ENCODE measurements around the gene SMIM5.

Gene SMIM5

DNA sequence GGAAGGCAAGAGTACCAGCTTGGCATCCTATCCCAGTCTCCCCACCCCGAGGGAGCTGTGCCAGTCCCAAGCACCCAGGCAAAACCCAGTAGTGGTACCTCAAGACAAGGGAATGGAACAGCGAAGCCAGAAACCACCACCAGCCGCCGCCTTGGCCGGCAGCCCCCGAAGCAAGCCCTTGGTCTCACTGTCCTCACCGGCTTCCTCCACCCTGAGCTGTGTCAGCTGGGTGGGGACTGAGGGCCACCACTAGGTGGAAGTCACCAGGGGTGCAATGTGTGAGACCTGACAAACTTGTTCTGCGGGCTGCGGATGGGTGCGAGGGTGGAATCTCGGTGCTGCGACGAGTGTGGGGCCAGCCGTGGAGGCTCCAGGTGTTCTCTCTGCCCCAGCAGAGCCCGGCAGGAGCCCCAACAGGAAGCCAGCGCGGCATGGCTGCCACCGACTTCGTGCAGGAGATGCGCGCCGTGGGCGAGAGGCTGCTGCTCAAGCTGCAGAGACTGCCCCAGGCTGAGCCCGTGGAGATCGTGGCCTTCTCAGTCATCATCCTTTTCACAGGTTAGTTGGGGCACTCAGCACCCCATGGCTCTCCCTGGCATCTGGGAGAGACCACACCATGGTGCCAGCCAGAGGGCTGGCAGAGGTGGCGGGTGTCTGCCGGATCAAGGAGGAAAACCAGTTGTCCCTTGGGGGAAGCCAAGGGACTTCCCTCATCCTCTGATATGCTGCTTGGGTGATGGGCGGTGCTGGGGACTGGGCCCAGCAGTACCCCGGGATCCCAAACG, 6.7 kb downstream of the SMIM5 start:
- TF ChIP-seq, protein P1, sequence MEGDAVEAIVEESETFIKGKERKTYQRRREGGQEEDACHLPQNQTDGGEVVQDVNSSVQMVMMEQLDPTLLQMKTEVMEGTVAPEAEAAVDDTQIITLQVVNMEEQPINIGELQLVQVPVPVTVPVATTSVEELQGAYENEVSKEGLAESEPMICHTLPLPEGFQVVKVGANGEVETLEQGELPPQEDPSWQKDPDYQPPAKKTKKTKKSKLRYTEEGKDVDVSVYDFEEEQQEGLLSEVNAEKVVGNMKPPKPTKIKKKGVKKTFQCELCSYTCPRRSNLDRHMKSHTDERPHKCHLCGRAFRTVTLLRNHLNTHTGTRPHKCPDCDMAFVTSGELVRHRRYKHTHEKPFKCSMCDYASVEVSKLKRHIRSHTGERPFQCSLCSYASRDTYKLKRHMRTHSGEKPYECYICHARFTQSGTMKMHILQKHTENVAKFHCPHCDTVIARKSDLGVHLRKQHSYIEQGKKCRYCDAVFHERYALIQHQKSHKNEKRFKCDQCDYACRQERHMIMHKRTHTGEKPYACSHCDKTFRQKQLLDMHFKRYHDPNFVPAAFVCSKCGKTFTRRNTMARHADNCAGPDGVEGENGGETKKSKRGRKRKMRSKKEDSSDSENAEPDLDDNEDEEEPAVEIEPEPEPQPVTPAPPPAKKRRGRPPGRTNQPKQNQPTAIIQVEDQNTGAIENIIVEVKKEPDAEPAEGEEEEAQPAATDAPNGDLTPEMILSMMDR (IDR thresholded peaks at IDR 0.05), result no peak
- no peaks in the 10 kb centered on the region for H3K9me3 ChIP-seq
- H3K27ac ChIP-seq, result no peak overlapping the region
- no peak for DNase-seq
- H3K27me3 ChIP-seq, result no peaks in the 10 kb centered on the region
- H3K4me3 ChIP-seq, result no peak overlapping the region
- H3K4me1 ChIP-seq, result peaks cover 0 to 5% (median 0%) of the 10 kb centered on the region in 4 donors
- peaks cover 0 to 56% (median 18%) of the 10 kb centered on the region in 3 donors for H3K36me3 ChIP-seq
- intact Hi-C loops (cut with DNase I; ENCODE audit: low total_unique reads), result no loop called here

DNA sequence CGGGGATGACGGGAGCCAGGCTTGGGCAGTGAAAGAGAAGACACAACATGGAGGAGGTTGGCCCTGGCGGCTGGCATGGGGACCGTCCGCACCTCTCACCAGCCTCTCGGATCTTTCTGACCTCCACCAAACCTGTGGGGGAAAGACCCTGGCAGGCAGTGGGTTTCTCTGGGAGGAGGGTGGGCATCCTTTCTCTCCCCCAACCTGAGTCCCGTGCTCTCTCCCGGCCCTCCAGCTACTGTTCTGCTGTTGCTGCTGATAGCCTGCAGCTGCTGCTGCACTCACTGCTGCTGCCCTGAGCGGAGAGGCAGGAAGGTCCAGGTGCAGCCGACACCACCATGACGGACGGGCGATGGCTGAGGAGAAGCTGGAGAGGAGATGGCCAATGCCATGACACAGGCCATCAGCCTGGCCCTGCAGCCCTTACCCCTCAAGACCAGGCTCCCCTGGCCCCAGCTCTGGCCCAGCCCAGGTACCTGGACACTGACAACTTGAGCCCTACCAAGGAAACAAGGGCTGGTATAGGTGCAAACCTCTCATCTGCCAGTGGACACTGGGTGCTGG, 7.4 kb downstream of the SMIM5 start:
- Histone ChIP-seq H3K27me3 (no peaks in the 10 kb centered on the region), H3K4me1 (peaks cover 0 to 5% (median 0%) of the 10 kb centered on the region in 4 donors), H3K9me3 (no peaks in the 10 kb centered on the region), H3K27ac (no peak overlapping the region), H3K36me3 (peaks cover 0 to 56% (median 18%) of the 10 kb centered on the region in 3 donors), H3K4me3 (no peak overlapping the region)
- DNase-seq, result no peak
- intact Hi-C loops (cut with DNase I; ENCODE audit: low total_unique reads), result no loop called here
- TF ChIP-seq, protein P1 (IDR thresholded peaks at IDR 0.05), result no peak

DNA sequence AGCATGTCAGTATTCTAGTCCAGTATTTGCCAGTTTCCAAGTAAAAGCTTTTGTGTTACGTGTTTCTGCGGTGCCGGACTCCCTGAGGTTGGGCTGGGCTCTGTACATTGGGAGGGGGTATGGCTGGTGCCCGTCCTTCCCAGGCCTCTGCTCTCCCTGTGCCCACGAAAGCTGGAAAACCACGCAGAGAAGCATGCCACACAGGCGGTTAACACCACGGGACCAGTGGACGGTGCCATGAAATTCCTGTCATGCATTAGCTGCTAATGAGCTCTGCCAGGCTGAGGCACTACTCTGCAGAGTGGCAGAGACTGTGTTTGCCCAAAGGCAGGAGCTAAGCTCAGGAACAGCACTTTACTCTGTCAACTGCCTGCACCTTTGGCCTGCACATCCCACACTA, 8.1 kb downstream of the SMIM5 start:
- H3K4me1 ChIP-seq, result peaks cover 0 to 5% (median 0%) of the 10 kb centered on the region in 4 donors
- TF ChIP-seq, protein P1 (IDR thresholded peaks at IDR 0.05), result no peak
- no peak overlapping the region for H3K27ac ChIP-seq
- H3K36me3 ChIP-seq, result peaks cover 0 to 57% (median 18%) of the 10 kb centered on the region in 3 donors
- intact Hi-C loops (cut with DNase I; ENCODE audit: low total_unique reads), result no loop called here
- H3K27me3 ChIP-seq, result no peaks in the 10 kb centered on the region
- no peaks in the 10 kb centered on the region for H3K9me3 ChIP-seq
- no peak for DNase-seq
- H3K4me3 ChIP-seq, result no peak overlapping the region

DNA sequence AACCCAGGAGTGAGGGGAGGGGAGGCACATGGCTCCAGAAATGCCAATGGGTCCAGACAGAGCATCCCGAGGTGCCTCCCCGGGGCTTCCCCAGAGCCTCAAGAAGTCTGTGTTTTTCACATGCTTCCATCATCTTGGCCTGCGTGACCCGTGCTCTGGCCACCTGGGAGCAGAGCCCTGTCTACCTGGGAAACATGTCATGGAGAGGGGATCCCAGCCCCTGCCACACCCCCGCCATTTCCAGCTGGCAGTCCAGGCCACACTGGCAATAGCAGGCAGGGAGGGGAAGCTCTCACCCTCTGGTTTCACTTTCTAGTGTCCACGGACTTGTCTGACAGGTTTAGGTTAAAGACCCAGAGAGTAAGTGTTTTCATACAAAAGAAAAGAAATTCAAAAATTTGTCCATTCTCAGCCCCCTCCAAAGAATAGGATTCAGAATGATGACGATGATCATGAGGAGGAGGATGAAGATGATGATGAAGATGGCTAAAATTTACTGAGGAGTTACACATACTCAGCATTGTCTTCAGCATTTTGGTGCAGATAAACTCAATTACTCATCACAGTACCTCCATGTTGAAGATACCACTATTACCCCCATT, 9.0 kb downstream of the SMIM5 start:
- H3K9me3 ChIP-seq, result no peaks in the 10 kb centered on the region
- H3K27ac ChIP-seq, result no peak overlapping the region
- intact Hi-C loops (cut with DNase I; ENCODE audit: low total_unique reads), result no loop called here
- peaks cover 0 to 5% (median 0%) of the 10 kb centered on the region in 4 donors for H3K4me1 ChIP-seq
- no peak overlapping the region for H3K4me3 ChIP-seq
- H3K27me3 ChIP-seq, result no peaks in the 10 kb centered on the region
- TF ChIP-seq, protein P1 (IDR thresholded peaks at IDR 0.05), result no peak
- peaks cover 0 to 58% (median 18%) of the 10 kb centered on the region in 3 donors for H3K36me3 ChIP-seq
- no peak for DNase-seq

- no peaks in the 10 kb centered on the region for H3K27me3 ChIP-seq
- no peaks in the 10 kb centered on the region for H3K9me3 ChIP-seq
- TF ChIP-seq, protein P1 (IDR thresholded peaks at IDR 0.05), result no peak
- no peak overlapping the region for H3K27ac ChIP-seq
- peaks cover 0 to 55% (median 18%) of the 10 kb centered on the region in 3 donors for H3K36me3 ChIP-seq
- no peak overlapping the region for H3K4me3 ChIP-seq
- intact Hi-C loops (cut with DNase I; ENCODE audit: low total_unique reads), result no loop called here
- no peak for DNase-seq
- H3K4me1 ChIP-seq, result peaks cover 0 to 5% (median 0%) of the 10 kb centered on the region in 4 donors
Observed at GRCh38 chr17:75642784-75643642, 9.8 kb downstream of the SMIM5 start.
